Measurements from ENCODE around the gene GORASP1.

DNA sequence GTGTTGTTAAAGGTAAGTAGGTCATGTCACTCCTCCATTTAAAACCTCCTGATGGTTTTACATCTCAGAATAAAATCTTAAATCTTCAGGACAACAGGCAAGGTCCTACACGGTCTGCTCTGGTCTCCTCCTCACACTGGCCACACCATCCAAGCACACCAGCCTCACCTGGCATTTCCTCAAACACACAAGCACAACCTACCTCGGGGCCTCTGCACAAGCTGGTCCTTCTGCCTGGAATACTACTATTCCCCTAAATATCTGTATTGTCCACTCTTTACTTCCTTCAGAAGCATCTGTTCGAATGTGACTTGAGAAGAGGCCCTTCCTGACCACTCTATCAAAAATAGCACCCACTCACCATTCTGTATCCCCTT, 1.8 kb downstream of the GORASP1 start:
- TF ChIP-seq TAF1 (IDR thresholded peaks at IDR 0.05; ENCODE audit: borderline replicate concordance, low read depth, low read length) (no peak), POLR2AphosphoS5 (IDR thresholded peaks at IDR 0.05; ENCODE audit: low read depth, low read length) (no peak)
